ENCODE measurements around the gene HS6ST2. TPM values are rescaled to one million over a fixed set of nuclear protein-coding genes. Genes with fewer than 3 reads are reported as not detected.
"Not testable (repeated sequence)": the region's sequence is repeated elsewhere in the genome, so short reads cannot be mapped to it uniquely, and the experiment has no call there.

The HS6ST2 gene
- total RNA-seq, 1 donor from 2014 or later, result 14.8 TPM

GRCh38 chrX:132908891-132909290 lies 49.5 kb downstream of the HS6ST2 start:
- Mint-ChIP-seq H3K9me3 (ENCODE audit: low read depth) (peaks cover 13% of the 10 kb centered on the region), H3K27ac (no peak overlapping the region), H3K4me3 (ENCODE audit: low read depth) (no peak overlapping the region), H3K27me3 (no peaks in the 10 kb centered on the region), H3K36me3 (ENCODE audit: insufficient read depth) (peaks cover 6% of the 10 kb centered on the region), H3K4me1 (ENCODE audit: low read depth) (no peaks in the 10 kb centered on the region)
- DNase-seq (ENCODE audit: low spot score, unreplicated experiment), result no peak
- TF ChIP-seq CTCF (IDR thresholded peaks at IDR 0.05; ENCODE audit: unreplicated experiment), result no peak

GRCh38 chrX:132900633-132901293 lies 57.7 kb downstream of the HS6ST2 start:
- Mint-ChIP-seq H3K36me3 (ENCODE audit: insufficient read depth) (peaks cover 4% of the 10 kb centered on the region), H3K27me3 (no peaks in the 10 kb centered on the region), H3K27ac (no peak overlapping the region), H3K4me3 (ENCODE audit: low read depth) (no peak overlapping the region), H3K9me3 (ENCODE audit: low read depth) (no peaks in the 10 kb centered on the region), H3K4me1 (ENCODE audit: low read depth) (no peaks in the 10 kb centered on the region)
- no peak for TF ChIP-seq CTCF (IDR thresholded peaks at IDR 0.05; ENCODE audit: unreplicated experiment)
- no peak for DNase-seq (ENCODE audit: low spot score, unreplicated experiment)

- H3K9me3 Mint-ChIP-seq (ENCODE audit: low read depth), result peaks cover 22% of the 10 kb centered on the region
- no peaks in the 10 kb centered on the region for H3K4me1 Mint-ChIP-seq (ENCODE audit: low read depth)
- no peaks in the 10 kb centered on the region for H3K27me3 Mint-ChIP-seq
- DNase-seq (ENCODE audit: low spot score, unreplicated experiment), result no peak
- H3K27ac Mint-ChIP-seq, result no peak overlapping the region
- no peak overlapping the region for H3K4me3 Mint-ChIP-seq (ENCODE audit: low read depth)
- no peak for TF ChIP-seq CTCF (IDR thresholded peaks at IDR 0.05; ENCODE audit: unreplicated experiment)
- H3K36me3 Mint-ChIP-seq (ENCODE audit: insufficient read depth), result peaks cover 5% of the 10 kb centered on the region
These were observed 70.9 kb downstream of the HS6ST2 start for GRCh38 chrX:132887569-132887968.

GRCh38 chrX:132883358-132883915 lies 75.0 kb downstream of the HS6ST2 start:
- no peaks in the 10 kb centered on the region for H3K27me3 Mint-ChIP-seq
- H3K4me3 Mint-ChIP-seq (ENCODE audit: low read depth), result no peak overlapping the region
- H3K4me1 Mint-ChIP-seq (ENCODE audit: low read depth), result no peaks in the 10 kb centered on the region
- peaks cover 5% of the 10 kb centered on the region for H3K36me3 Mint-ChIP-seq (ENCODE audit: insufficient read depth)
- TF ChIP-seq CTCF (IDR thresholded peaks at IDR 0.05; ENCODE audit: unreplicated experiment), result no peak
- peaks cover 17% of the 10 kb centered on the region for H3K9me3 Mint-ChIP-seq (ENCODE audit: low read depth)
- DNase-seq (ENCODE audit: low spot score, unreplicated experiment), result no peak
- no peak overlapping the region for H3K27ac Mint-ChIP-seq

GRCh38 chrX:132880753-132881152 lies 77.7 kb downstream of the HS6ST2 start:
- H3K36me3 Mint-ChIP-seq (ENCODE audit: insufficient read depth); H3K9me3 Mint-ChIP-seq (ENCODE audit: low read depth); H3K27ac Mint-ChIP-seq; H3K27me3 Mint-ChIP-seq; H3K4me3 Mint-ChIP-seq (ENCODE audit: low read depth); DNase-seq (ENCODE audit: low spot score, unreplicated experiment): not testable (repeated sequence)
- H3K4me1 Mint-ChIP-seq (ENCODE audit: low read depth), result peaks cover 17% of the 10 kb centered on the region

Data from progenitor cell of endocrine pancreas (in vitro differentiated cells).